Glutamatergic neuron (in vitro differentiated cells): ENCODE measurements around the gene KLF16. TPM values are rescaled to one million over a fixed set of nuclear protein-coding genes. Genes with fewer than 3 reads are reported as not detected.

Experiments
- DNase-seq: peaks from one replicate; pipeline ENCODE4 v3.0.0; 2022
- H3K27ac Mint-ChIP-seq: one replicate; pipeline ENCODE4 v1.8.0; 2020; ENCODE audit warnings: mild to moderate bottlenecking, mixed read lengths, inconsistent platforms; ENCODE audit not compliant: unreplicated experiment
- H3K27me3 Mint-ChIP-seq: one replicate; pipeline ENCODE4 v1.8.0; 2020; ENCODE audit warnings: mild to moderate bottlenecking, moderate library complexity, mixed read lengths, inconsistent platforms; ENCODE audit not compliant: unreplicated experiment
- H3K36me3 Mint-ChIP-seq: one replicate; pipeline ENCODE4 v1.8.0; 2020; ENCODE audit warnings: mild to moderate bottlenecking, mixed read lengths, inconsistent platforms; ENCODE audit not compliant: unreplicated experiment
- H3K4me1 Mint-ChIP-seq: one replicate; pipeline ENCODE4 v1.8.0; 2020; ENCODE audit warnings: mild to moderate bottlenecking, low read depth, mixed read lengths, inconsistent platforms; ENCODE audit not compliant: unreplicated experiment
- H3K4me3 Mint-ChIP-seq: one replicate; pipeline ENCODE4 v1.8.0; 2020; ENCODE audit warnings: mild to moderate bottlenecking, mixed read lengths, inconsistent platforms; ENCODE audit not compliant: unreplicated experiment
- H3K9me3 Mint-ChIP-seq: one replicate; pipeline ENCODE4 v1.8.0; 2020; ENCODE audit warnings: mild to moderate bottlenecking, moderate library complexity, mixed read lengths, inconsistent platforms; ENCODE audit not compliant: unreplicated experiment
- CTCF ChIP-seq: fragments of 200-600 bp; sonication (generic); IDR thresholded peaks from one replicate; pipeline ENCODE4 v1.5.0; 2021; ENCODE audit not compliant: partially characterized antibody, unreplicated experiment
- total RNA-seq: library from RNA; stranded (reverse); fragmentation: NEBNext Ultra II Directional; extraction: Animal tissue kit (Norgen Biotek cat#: 25700); gene quantifications from one replicate; pipeline ENCODE4 v1.2.1, GENCODE V29; 2021; ENCODE audit not compliant: unreplicated experiment

The KLF16 gene
- total RNA-seq, 1 donor from 2014 or later, result 30.6 TPM

DNA sequence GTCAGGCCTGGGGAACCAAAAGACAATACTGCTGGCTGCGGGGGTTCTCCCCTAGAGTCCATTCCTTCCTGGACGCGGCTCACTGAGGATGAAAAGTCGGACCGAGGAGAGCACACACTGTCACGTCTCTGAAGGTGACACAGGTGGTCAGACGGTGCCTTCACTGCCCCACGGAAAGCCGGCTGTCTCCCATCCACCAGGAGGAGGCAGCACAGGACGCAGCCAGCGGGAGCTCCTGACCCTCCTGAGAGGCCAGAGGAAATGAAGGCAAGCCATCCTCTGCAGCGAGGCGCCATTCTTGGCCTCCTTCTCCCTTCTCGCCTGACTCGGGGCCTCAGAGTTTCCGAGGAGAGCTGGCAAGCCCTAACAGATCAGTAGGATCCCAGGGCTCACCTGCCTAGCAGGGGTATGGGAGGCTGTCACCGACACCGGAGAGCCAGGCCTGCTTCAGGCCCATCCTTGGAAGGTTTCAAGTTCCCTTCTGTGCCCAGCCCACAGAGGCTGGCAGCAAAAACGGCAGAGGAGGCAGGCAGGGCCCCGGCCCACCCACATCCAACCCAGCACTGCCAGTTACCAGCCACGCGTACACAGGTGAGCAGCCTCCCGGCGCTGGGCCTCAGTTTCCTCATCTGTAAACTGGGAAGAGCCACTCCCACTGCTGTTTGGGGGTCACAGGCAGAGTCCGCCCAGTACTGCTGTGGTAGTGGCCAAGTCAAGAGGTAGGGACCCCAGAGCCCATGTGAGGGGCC, 19.6 kb downstream of the KLF16 start:
- no peak overlapping the region for H3K27ac Mint-ChIP-seq
- no peaks in the 10 kb centered on the region for H3K36me3 Mint-ChIP-seq
- peak; percentile 34 for TF ChIP-seq CTCF
- H3K27me3 Mint-ChIP-seq, result peaks cover 7% of the 10 kb centered on the region
- peaks cover 26% of the 10 kb centered on the region for H3K4me1 Mint-ChIP-seq
- DNase-seq, result peak; percentile 71
- peak overlapping the region; percentile 42 for H3K4me3 Mint-ChIP-seq
- peaks cover 6% of the 10 kb centered on the region for H3K9me3 Mint-ChIP-seq

DNA sequence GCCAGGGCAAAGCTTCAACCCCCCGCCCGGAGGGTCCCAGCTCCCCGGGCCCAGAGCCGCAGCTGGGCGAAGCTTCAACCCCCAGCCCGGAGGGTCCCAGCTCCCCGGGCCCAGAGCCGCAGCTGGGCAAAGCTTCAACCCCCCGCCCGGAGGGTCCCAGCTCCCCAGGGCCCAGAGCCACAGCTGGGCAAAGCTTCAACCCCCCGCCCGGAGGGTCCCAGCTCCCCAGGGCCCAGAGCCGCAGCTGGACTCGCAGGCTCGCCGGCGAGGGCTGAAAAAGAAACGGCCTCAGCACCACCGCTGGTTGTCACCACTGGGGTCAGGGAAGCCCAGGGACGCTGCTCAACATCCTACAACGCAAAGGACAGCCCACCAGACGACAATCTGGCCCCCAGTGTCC, 20.3 kb downstream of the KLF16 start:
- Mint-ChIP-seq H3K36me3 (no peaks in the 10 kb centered on the region), H3K4me1 (peaks cover 26% of the 10 kb centered on the region), H3K27me3 (peaks cover 9% of the 10 kb centered on the region), H3K27ac (no peak overlapping the region), H3K4me3 (peak overlapping the region; percentile 42), H3K9me3 (peaks cover 5% of the 10 kb centered on the region)
- no peak for TF ChIP-seq CTCF
- DNase-seq, result peak; percentile 42

DNA sequence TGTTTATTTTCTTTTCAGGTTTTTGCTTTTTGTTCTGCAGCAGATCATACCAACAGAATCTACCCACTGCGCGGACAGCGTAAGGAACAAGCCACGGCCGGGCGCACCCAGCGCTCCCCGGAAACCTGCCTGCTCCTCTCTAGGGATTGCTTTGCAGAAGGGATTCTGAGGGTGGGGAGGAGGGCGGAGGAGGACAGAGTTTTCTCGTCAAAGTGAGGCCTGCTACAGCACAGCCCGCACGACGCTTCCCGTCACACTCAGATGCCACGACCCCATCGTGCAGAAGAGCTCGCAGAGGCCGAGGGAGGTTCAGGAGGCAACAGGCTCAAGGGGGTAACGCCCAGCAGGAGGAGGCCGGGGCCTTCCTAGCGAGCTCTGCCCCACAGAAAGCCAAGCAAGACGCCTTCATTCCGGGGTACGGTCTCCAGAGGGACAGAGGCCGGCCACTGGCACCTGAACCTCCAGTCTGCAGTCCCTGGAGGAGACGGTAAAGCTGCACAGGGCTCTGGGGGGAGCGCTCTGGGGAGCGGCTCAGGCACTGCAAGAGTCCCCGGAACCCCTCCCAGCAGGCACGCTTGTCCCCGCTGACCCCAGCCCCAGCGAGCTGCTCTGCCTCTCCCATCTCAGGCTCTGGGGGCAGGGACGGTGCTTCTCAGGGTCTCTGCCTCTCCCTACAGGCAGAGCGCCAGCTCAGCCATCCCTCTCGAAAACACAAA, 22.0 kb downstream of the KLF16 start:
- peak overlapping the region; percentile 66 for H3K27ac Mint-ChIP-seq
- peak; percentile 13 for DNase-seq
- no peaks in the 10 kb centered on the region for H3K36me3 Mint-ChIP-seq
- peak overlapping the region; percentile 43 for H3K4me3 Mint-ChIP-seq
- H3K27me3 Mint-ChIP-seq, result peaks cover 2% of the 10 kb centered on the region
- TF ChIP-seq CTCF, result no peak
- H3K4me1 Mint-ChIP-seq, result peaks cover 25% of the 10 kb centered on the region
- no peaks in the 10 kb centered on the region for H3K9me3 Mint-ChIP-seq

GRCh38 chr19:1840541-1841115, 22.8 kb downstream of the KLF16 start:
- H3K36me3 Mint-ChIP-seq, result no peaks in the 10 kb centered on the region
- H3K4me3 Mint-ChIP-seq, result peak overlapping the region; percentile 43
- H3K4me1 Mint-ChIP-seq, result peaks cover 20% of the 10 kb centered on the region
- no peak for TF ChIP-seq CTCF
- peaks cover 1% of the 10 kb centered on the region for H3K9me3 Mint-ChIP-seq
- DNase-seq, result peak; percentile 14
- no peak overlapping the region for H3K27ac Mint-ChIP-seq
- peaks cover 5% of the 10 kb centered on the region for H3K27me3 Mint-ChIP-seq
